ENCODE measurements around the gene PTPN7. TPM values are rescaled to one million over a fixed set of nuclear protein-coding genes. Genes with fewer than 3 reads are reported as not detected.

The PTPN7 gene
- polyA plus RNA-seq, 2 of the 4 experiments (the other 2 are of a cell fraction): 0.08 TPM; not detected in 1

- H3K4me1 ChIP-seq: peaks cover 13% of the 10 kb centered on the region; the same call in 2 of the 3 replicates
- H3K4me2 ChIP-seq: peak within 1 kb of the TSS; percentile 87
- ChIA-PET POLR2A (no interaction called here), CTCF (interaction anchor here (0.7 to 6.2 kb wide), 4 partner anchors 9 to 26 kb away, joined by 3 to 42 read pairs (median 5); no protein-coding TSS in a partner anchor)
- H3K9me3 ChIP-seq: no peaks in the 10 kb centered on the region
- peak within 1 kb of the TSS; percentile 95 to 98 for H3K27ac ChIP-seq
- ATAC-seq: peak; percentile 80 to 81
- no peak for FAIRE-seq
- 1% methylated on average over 14 of the region's 82 CpGs for WGBS (ENCODE audit: missing lambda C conversion rate)
- TF ChIP-seq POLR2AphosphoS2 (conservative IDR thresholded peaks at IDR 0.05; ENCODE audit: low read length): no peak
- no peak for TF ChIP-seq KDM1A (IDR thresholded peaks at IDR 0.05; ENCODE audit: low read depth)
- TF ChIP-seq EHMT2 (IDR thresholded peaks at IDR 0.05; ENCODE audit: low read depth): no peak
- peak; percentile 13; the same call in 1 of the 2 replicates for TF ChIP-seq MAX (IDR thresholded peaks at IDR 0.05)
- TF ChIP-seq FOXS1 (CRISPR knock-in tag; IDR thresholded peaks at IDR 0.05): no peak
- no peak for TF ChIP-seq EP300 (IDR thresholded peaks at IDR 0.05)
- no peak for TF ChIP-seq HMGXB4 (CRISPR knock-in tag; IDR thresholded peaks at IDR 0.05; ENCODE audit: borderline replicate concordance)
- TF ChIP-seq RARB (CRISPR knock-in tag; IDR thresholded peaks at IDR 0.05): no peak
- TF ChIP-seq ELK1 (IDR thresholded peaks at IDR 0.05; ENCODE audit: low read depth, low read length): no peak
- no peak for TF ChIP-seq ZFP36 (IDR thresholded peaks at IDR 0.05; ENCODE audit: borderline replicate concordance, partially characterized antibody)
- TF ChIP-seq E2F6 (IDR thresholded peaks at IDR 0.05; ENCODE audit: borderline replicate concordance, low read depth): no peak
- no peak for TF ChIP-seq ZSCAN20 (CRISPR knock-in tag; IDR thresholded peaks at IDR 0.05)
- peak; percentile 58; the same call in 1 of the 3 replicates for TF ChIP-seq BCL3 (IDR thresholded peaks at IDR 0.05)
- peak; percentile 74 for TF ChIP-seq POLR2A (IDR thresholded peaks at IDR 0.05; ENCODE audit: low read length)
- TF ChIP-seq ZNF302 (CRISPR knock-in tag; IDR thresholded peaks at IDR 0.05): no peak
- peak; percentile 54; the same call in 1 of the 2 replicates for TF ChIP-seq PHF8 (IDR thresholded peaks at IDR 0.05; ENCODE audit: borderline replicate concordance, low read depth)
- no peak for TF ChIP-seq USF2 (IDR thresholded peaks at IDR 0.05)
- TF ChIP-seq REST (IDR thresholded peaks at IDR 0.05): no peak
- no peak for TF ChIP-seq CHD4 (IDR thresholded peaks at IDR 0.05; ENCODE audit: borderline replicate concordance)
- no peak for TF ChIP-seq FOSL2 (IDR thresholded peaks at IDR 0.05)
- TF ChIP-seq FOSL2 (CRISPR knock-in tag; IDR thresholded peaks at IDR 0.05): no peak
- peak in 1 of 2 experiments; percentile 64; a peak in 1 of 5 replicates for TF ChIP-seq JUN (IDR thresholded peaks at IDR 0.05)
- no peak for TF ChIP-seq HOXB5 (CRISPR knock-in tag; IDR thresholded peaks at IDR 0.05)
- TF ChIP-seq EHF (CRISPR knock-in tag; IDR thresholded peaks at IDR 0.05): no peak
- peak within 1 kb of the TSS; percentile 94 for H3K4me3 ChIP-seq
- peak; percentile 36 to 68 for DNase-seq (ENCODE audit: low read depth in 1 of 2, low spot score in 1 of 2)
These were observed 15.9 kb downstream of the PTPN7 start, which contains the start of gene ARL8A for GRCh38 chr1:202144402-202145067. TSS of gene ARL8A (minus strand) at chr1:202144737. CDS start at chr1:202144572, 165 bp downstream.
